Measurements from ENCODE around the gene HSD11B1L.
"Not testable (repeated sequence)": the region's sequence is repeated elsewhere in the genome, so short reads cannot be mapped to it uniquely, and the experiment has no call there.

The HSD11B1L gene

GRCh38 chr19:5700455-5701092, 19.7 kb downstream of the HSD11B1L start:
- DNase-seq (ENCODE audit: low read depth): no peak

DNA sequence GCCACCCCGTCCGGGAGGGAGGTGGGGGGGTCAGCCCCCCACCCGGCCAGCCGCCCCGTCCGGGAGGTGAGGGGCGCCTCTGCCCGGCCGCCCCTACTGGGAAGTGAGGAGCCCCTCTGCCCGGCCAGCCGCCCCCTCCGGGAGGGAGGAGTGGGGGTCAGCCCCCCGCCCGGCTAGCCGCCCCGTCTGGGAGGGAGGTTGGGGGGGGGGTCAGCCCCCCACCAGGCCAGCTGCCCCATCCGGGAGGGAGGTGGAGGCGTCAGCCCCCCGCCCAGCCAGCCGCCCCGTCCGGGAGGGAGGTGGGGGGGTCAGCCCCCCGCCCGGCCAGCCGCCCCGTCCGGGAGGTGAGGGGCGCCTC, 21.2 kb downstream of the HSD11B1L start:
- DNase-seq (ENCODE audit: low read depth): not testable (repeated sequence)

DNA sequence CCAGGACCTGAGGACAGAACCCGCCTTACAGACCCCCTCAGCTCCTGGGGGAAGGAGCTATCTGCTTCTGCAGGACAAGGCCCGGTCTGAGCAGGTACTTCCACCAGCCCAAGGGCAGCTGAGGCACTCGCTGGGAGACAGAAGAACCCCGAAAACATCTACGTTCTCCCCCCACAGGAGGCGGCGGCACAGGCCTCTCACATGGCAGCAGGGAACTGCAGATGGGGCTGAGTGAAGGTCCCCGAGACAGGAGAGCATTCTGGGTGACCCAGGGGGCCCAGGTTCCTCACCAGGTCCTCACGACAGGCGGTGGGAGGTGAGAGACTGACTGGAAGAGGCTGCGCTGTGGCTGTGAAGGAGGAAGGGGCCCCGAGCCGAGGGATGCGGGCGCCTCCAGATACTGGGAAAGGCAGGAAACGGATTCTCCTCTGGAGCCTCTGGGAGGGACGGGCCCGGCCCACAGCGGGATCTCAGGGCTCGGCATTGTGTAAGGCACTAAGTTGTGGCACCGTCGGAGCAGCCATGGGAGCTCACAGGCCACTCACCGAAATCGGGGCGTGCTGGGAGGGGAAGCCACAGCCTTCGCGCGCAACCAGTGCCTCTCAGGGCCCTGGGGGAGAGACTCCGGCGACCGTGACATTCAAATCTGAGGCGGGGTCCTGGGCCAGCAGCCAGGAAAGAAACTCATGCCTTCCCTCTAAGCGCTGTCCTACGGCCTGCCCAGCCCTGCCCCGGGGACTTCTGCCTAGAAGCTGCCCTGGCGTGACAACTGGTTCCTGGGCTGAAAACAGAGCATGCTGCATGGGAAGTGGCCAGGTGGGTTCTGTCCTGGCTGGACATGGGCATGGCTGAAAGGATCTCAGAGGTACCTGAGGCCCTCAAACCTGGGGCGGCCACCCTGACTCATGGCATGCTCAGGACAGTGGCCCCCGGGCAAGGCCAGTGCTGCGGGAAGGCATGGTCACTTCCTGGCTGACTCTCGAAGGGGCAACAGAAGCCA, 23.3 kb downstream of the HSD11B1L start:
- DNase-seq (ENCODE audit: low read depth): no peak

GRCh38 chr19:5705552-5705951, 24.7 kb downstream of the HSD11B1L start:
- DNase-seq (ENCODE audit: low read depth): no peak

DNA sequence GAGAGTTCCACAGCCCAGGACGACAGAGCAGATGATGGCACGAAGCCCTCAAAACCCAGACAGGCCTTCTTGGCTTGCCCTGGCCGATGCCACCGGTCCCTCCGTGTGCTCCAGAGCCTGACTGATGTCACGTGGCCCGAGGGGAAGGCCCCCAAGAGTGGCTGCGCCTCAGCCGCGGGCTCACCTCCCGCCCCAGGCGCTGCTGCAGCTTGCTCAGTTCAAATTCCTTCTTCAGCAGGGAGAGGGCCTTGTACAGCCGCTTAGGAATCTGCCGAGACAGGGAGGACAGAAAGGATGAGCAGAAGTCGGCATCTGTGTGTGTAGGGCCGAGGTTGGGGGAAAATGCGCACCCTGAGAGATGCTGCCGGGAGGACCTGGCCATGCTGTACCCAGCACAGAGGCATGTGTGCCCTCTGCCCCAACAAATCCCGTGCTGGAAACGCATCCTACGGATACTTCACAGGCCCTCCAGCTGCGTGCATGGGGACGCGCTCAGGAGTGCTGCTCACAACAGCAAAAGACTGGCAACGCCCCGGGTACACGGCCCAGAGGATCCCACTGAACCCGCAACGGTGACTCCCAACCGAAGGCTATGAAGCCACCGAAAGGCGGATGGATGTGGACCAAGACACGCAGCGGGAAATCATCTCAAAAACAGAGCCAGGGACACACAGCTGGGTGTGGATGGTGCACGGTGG, 26.2 kb downstream of the HSD11B1L start:
- DNase-seq (ENCODE audit: low read depth): no peak

GRCh38 chr19:5707576-5708575, 27.0 kb downstream of the HSD11B1L start:
- no peak for DNase-seq (ENCODE audit: low read depth)

DNA sequence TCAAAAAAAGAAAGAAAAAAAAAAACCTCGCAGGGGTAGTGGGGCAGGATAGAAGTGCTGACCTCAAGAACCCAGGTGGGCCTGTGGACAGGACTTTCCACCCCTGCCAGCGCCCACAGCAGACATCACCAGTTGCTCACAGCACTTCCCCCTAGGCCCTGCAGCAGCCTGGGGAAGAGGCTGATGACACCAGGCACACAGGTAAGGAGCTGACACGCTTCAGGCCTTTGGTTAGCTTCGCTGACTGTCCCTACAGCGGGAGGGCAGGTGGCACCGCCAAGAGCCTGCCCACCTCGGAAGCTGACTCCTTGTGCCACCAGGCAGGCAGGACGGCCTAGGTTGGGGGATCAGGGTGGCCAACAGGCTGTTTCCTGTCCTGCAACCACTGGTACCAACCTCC, 30.2 kb downstream of the HSD11B1L start:
- no peak for DNase-seq (ENCODE audit: low read depth)

GRCh38 chr19:5711713-5712161, 30.9 kb downstream of the HSD11B1L start:
- DNase-seq (ENCODE audit: low read depth): no peak

GRCh38 chr19:5713228-5713627, 32.4 kb downstream of the HSD11B1L start:
- DNase-seq (ENCODE audit: low read depth): no peak

DNA sequence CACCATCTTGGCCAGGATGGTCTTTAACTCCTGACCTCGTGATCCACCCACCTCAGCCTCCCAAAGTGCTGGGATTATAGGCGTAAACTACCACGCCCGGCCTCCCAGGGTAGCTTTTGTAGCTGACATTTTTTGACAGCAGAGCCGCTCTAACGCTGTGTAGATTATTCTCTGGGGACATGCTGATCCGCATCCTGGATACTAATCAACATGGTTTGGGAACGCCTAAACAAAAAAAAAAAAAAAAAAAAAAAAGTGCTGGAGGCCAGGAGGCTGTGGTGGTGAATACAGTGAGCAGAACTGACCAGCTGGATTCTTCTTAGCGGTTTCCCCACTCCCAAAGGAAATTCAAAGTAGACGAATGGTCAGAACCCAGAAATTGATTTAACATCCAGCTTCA, 34.0 kb downstream of the HSD11B1L start:
- DNase-seq (ENCODE audit: low read depth): no peak

DNA sequence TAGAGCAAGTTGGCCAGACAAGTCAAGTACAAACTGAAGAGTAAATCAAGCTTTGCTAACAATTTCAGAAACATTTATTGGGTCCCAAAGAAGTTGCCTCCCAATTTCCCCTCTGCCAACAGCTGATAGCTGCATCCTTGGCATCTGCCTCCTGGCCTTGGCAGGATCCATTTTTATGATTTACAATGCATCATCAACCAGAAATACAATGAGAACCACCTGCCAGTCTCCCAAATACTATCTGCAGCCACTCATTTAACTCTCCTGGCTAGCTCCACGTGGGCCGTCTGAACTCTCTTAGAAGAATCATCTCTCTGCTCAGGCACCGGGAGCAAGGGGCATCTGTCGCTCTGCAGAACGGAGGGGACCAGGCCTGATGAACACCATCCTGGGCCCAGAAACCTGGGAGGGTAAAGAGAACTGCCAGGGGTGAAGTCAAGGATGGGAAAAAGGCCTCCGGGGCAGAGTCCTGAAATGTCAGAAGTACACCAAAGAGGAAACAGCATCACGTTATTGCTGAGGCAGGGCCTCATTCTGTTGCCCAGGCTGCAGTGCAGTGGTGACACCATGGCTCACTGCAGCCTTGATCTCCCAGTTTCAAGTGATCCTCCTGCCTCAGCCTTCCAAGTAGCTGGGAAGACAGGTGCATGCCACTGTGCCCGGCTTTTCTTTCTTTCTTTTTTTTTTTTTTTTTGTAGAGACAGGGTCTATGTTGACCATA, 36.5 kb downstream of the HSD11B1L start:
- no peak for DNase-seq (ENCODE audit: low read depth)

- no peak for DNase-seq (ENCODE audit: low read depth)
Measured at GRCh38 chr19:5718037-5718578, 37.3 kb downstream of the HSD11B1L start.

DNA sequence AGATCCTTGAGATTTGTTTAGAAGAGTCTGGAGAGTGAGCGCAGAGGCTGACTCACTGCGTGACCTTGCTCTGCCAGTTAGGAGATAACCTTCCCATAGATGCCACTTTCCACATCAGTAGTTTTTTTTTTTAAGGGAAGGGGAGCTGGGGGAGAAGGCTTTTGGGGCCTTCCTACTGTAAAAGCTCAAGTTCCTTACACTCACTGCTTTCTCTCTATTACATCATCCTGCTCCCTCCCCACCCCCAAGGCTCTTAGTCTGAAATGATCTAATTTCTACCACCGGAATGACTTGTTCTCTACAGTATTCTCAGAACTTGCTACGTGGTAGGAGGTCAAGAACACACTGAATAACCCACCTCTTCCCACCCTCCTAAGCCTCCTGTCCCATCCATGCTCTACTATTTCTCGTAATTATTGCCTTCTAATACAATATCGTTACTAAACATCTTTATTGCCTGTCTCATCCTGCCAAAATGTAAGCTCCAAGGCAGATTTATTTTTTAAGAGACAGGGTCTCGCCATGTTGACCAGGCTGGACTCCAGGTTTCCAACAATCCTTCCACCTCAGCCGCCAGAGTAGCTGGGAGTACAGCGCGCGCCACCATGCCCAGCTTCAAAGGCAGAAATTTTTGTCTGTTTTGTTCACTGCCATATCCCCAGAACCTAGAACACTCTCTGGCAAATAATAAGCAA, 37.9 kb downstream of the HSD11B1L start:
- DNase-seq (ENCODE audit: low read depth): no peak

DNA sequence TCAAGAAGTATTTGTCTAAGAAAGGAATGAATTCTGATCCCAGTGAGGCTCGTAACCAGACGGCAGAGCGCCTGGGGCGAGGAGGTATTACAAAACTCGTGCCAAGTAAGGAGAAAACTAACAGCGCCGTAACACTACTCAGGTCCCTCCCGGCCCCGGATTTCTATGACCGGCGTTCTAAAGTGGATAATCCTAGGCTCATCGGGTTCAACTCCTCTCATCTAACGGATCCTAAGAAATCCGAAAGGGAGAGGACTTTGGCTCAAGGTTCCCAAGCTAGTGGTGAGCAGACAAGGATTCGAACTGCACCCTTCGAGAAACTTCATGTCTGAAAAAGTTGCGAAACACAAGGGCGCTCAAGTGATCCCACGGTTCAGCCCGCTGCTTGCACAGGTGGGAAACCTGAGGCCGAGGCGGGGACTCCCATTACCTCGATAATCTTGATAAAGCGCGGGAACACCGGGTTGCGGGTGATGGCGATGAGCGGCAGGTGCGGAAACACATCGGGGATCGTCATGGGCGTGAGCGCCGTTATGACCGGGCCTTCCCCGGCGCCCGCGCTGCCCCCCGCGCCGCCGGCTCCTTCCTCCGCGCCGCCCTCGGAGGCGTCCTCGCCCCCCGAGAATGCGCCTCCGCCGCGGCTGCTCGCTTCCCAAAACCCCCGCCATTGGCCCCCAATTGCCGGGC, 38.6 kb downstream of the HSD11B1L start:
- no peak for DNase-seq (ENCODE audit: low read depth)

GRCh38 chr19:5719961-5720790, 39.3 kb downstream of the HSD11B1L start, which contains the start of the genes CATSPERD and LONP1:
TSS of gene CATSPERD (plus strand) at chr19:5720637. CDS start at chr19:5720738, 101 bp downstream.
TSS of gene LONP1 (minus strand) at chr19:5720146. CDS start at chr19:5720132, 14 bp downstream.
- DNase-seq (ENCODE audit: low read depth): peak; percentile 97

DNA sequence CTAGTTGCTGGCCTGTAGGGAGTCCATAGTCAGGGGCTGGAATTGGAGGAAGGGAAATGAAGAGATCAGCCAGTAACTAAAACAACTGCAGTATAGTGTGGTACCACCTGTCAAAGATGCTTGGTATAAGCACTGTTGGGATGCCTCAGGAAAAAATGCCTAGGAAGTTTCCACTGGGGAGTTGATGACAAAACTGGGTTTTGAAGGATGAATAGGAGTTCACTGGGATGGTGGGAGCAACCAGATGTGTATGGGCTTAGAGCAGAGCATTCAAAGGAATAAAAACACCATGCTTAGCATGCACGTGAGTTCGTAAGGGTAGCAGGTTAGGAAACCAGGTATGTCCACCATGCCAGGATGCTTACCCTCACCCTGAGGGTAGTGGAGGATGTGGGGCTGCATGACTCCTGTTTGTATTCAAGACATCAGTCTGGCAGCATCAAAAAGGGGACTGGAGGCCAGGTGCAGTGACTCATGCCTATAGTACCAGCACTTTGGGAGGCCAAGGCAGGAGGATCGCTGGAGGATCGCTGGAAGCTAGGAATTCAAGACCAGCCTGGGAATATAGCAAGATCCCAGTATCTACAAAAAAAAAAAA, 46.7 kb downstream of the HSD11B1L start:
- no peak for DNase-seq (ENCODE audit: low read depth)

- not testable (repeated sequence) for DNase-seq (ENCODE audit: low read depth)
Measured at GRCh38 chr19:5733172-5733571, 52.3 kb downstream of the HSD11B1L start.

All from T follicular helper cell (primary cell).